PC-9 (cell line): ENCODE results near the gene ABCA8. TPM values are rescaled to one million over a fixed set of nuclear protein-coding genes. Genes with fewer than 3 reads are reported as not detected.

Source experiments
- BruUV-seq: library from RNA; stranded (reverse); fragments of 400-500 nt; replicated peaks from 2 replicates; lab custom pipeline; 2021; lab: Mats Ljungman, UMichigan
- CTCF ChIA-PET: fragments of 300-600 bp; sonication (Branson Sonifier 250); formaldehyde crosslinking; loops from one replicate; lab custom pipeline; 2022; ENCODE audit warnings: antibody characterized with exemption; lab: Charles Lee
- POLR2A ChIA-PET: fragments of 300-600 bp; sonication (Branson Sonifier 250); formaldehyde crosslinking; loops from one replicate; lab custom pipeline; 2022; ENCODE audit warnings: antibody characterized with exemption; ENCODE audit not compliant: unreplicated experiment; lab: Charles Lee
- DNase-seq, 2 experiments: peaks; one replicate each; pipeline versions ENCODE4 v3.0.0 to v3.0.0-alpha.2; 2015 to 2022; ENCODE audit warnings: mixed read lengths in 1 of 2
- H2AFZ ChIP-seq: fragments of 200-600 bp; sonication (generic); 2 replicates; pipeline ENCODE4 v1.8.1; 2017; ENCODE audit warnings: antibody characterized with exemption
- H3F3A ChIP-seq: fragments of 200-600 bp; sonication (generic); 2 replicates; pipeline ENCODE4 v1.8.1; 2017; ENCODE audit warnings: antibody characterized with exemption, mild to moderate bottlenecking, low read depth; ENCODE audit not compliant: insufficient read depth
- H3K27ac ChIP-seq: fragments of 200-600 bp; sonication (generic); 2 replicates; pipeline ENCODE4 v1.6.1; 2016; ENCODE audit warnings: mixed run types
- H3K27me3 ChIP-seq: fragments of 200-600 bp; sonication (generic); 2 replicates; pipeline ENCODE4 v1.6.1; 2016; ENCODE audit warnings: low read depth, mixed run types; ENCODE audit not compliant: insufficient read depth
- H3K36me3 ChIP-seq: fragments of 200-600 bp; sonication (generic); 2 replicates; pipeline ENCODE4 v1.6.1; 2016; ENCODE audit warnings: low read depth, mixed run types
- H3K4me1 ChIP-seq: fragments of 200-600 bp; sonication (generic); replicated peaks from 2 replicates; pipeline ENCODE4 v1.6.1; 2016; ENCODE audit warnings: mixed run types; ENCODE audit not compliant: insufficient read depth
- H3K4me2 ChIP-seq: fragments of 200-600 bp; sonication (generic); 2 replicates; pipeline ENCODE4 v1.6.1; 2017; ENCODE audit warnings: mixed run types
- H3K4me3 ChIP-seq: fragments of 200-600 bp; sonication (generic); 2 replicates; pipeline ENCODE4 v1.6.1; 2016; ENCODE audit warnings: mixed run types
- H3K79me2 ChIP-seq: fragments of 200-600 bp; sonication (generic); 2 replicates; pipeline ENCODE4 v1.6.1; 2017; ENCODE audit warnings: low read depth, mixed run types
- H3K9me2 ChIP-seq: fragments of 200-600 bp; sonication (generic); 2 replicates; pipeline ENCODE4 v1.8.1; 2017; ENCODE audit warnings: mild to moderate bottlenecking; ENCODE audit not compliant: insufficient read depth
- H3K9me3 ChIP-seq: fragments of 200-600 bp; sonication (generic); 2 replicates; pipeline ENCODE4 v1.8.1; 2016; ENCODE audit warnings: low read depth; ENCODE audit not compliant: insufficient read depth
- H4K20me1 ChIP-seq: fragments of 200-600 bp; sonication (generic); 2 replicates; pipeline ENCODE4 v1.8.1; 2017; ENCODE audit not compliant: insufficient read depth
- CTCF ChIP-seq: fragments of 200-600 bp; sonication (generic); conservative IDR thresholded peaks from 2 replicates; pipeline ENCODE4 v1.6.1; 2017; ENCODE audit warnings: mixed run types, antibody characterized with exemption, mild to moderate bottlenecking, moderate library complexity
- EZH2 ChIP-seq: fragments of 200-600 bp; sonication (generic); IDR thresholded peaks from 2 replicates; pipeline ENCODE4 v1.8.0; 2017; ENCODE audit warnings: antibody characterized with exemption, low read depth
- intact Hi-C: fragments of 100-400 bp; cut with micrococcal nuclease; formaldehyde crosslinking; loops from one replicate; pipeline ENCODE4 v1.10.0; 2022; ENCODE audit not compliant: unreplicated experiment
- total RNA-seq: library from RNA; stranded (reverse); gene quantifications from 2 replicates; pipeline ENCODE4 v1.2.3, GENCODE V29; 2021

The ABCA8 gene
- total RNA-seq, 1 experiment from 2014 or later = not detected

GRCh38 chr17:68847711-68848110 lies 107.5 kb downstream of the ABCA8 start:
- no TSS peak for BruUV-seq
- Histone ChIP-seq H2AFZ (no peak overlapping the region), H4K20me1 (no peaks in the 10 kb centered on the region), H3K4me2 (no peak overlapping the region), H3K4me1 (no peaks in the 10 kb centered on the region), H3K9me3 (no peaks in the 10 kb centered on the region), H3K4me3 (no peak overlapping the region), H3K27ac (no peak overlapping the region), H3F3A (no peaks in the 10 kb centered on the region), H3K36me3 (no peaks in the 10 kb centered on the region), H3K27me3 (no peaks in the 10 kb centered on the region), H3K79me2 (no peaks in the 10 kb centered on the region), H3K9me2 (no peaks in the 10 kb centered on the region)
- intact Hi-C loops = no loop called here
- ChIA-PET CTCF (interaction anchor here (0.6 kb wide), 1 partner anchor 87 kb away, joined by 4 read pairs; no protein-coding TSS in a partner anchor), POLR2A (no interaction called here)
- TF ChIP-seq EZH2 = no peak
- no peak for TF ChIP-seq CTCF
- DNase-seq = no peak

GRCh38 chr17:68843522-68843921 lies 111.7 kb downstream of the ABCA8 start:
- no peak overlapping the region for H3K27ac ChIP-seq
- no peaks in the 10 kb centered on the region for H3K4me1 ChIP-seq
- H3F3A ChIP-seq = no peaks in the 10 kb centered on the region
- no peak for DNase-seq
- H3K9me3 ChIP-seq = no peaks in the 10 kb centered on the region
- POLR2A ChIA-PET = no interaction called here
- no peak overlapping the region for H2AFZ ChIP-seq
- H3K36me3 ChIP-seq = no peaks in the 10 kb centered on the region
- no peaks in the 10 kb centered on the region for H3K79me2 ChIP-seq
- H4K20me1 ChIP-seq = no peaks in the 10 kb centered on the region
- no peak overlapping the region for H3K4me3 ChIP-seq
- CTCF ChIA-PET = no interaction called here
- intact Hi-C loops = no loop called here
- H3K9me2 ChIP-seq = no peaks in the 10 kb centered on the region
- TF ChIP-seq CTCF (no peak), EZH2 (no peak)
- H3K27me3 ChIP-seq = no peaks in the 10 kb centered on the region
- H3K4me2 ChIP-seq = no peak overlapping the region
- no TSS peak for BruUV-seq

- H3K4me3 ChIP-seq = no peak overlapping the region
- H3K9me2 ChIP-seq = no peaks in the 10 kb centered on the region
- no peaks in the 10 kb centered on the region for H3K27me3 ChIP-seq
- no peaks in the 10 kb centered on the region for H3K36me3 ChIP-seq
- no TSS peak for BruUV-seq
- intact Hi-C loops = no loop called here
- POLR2A ChIA-PET = no interaction called here
- no peaks in the 10 kb centered on the region for H3K4me1 ChIP-seq
- no peak for TF ChIP-seq EZH2
- TF ChIP-seq CTCF = no peak
- no peak overlapping the region for H3K27ac ChIP-seq
- H2AFZ ChIP-seq = no peak overlapping the region
- no peaks in the 10 kb centered on the region for H4K20me1 ChIP-seq
- H3F3A ChIP-seq = no peaks in the 10 kb centered on the region
- CTCF ChIA-PET = no interaction called here
- no peaks in the 10 kb centered on the region for H3K9me3 ChIP-seq
- no peak overlapping the region for H3K4me2 ChIP-seq
- no peak for DNase-seq
- no peaks in the 10 kb centered on the region for H3K79me2 ChIP-seq
Observed at GRCh38 chr17:68840073-68840472, 115.1 kb downstream of the ABCA8 start.
